Gastrocnemius medialis (tissue), 4 donors: Measurements from ENCODE around the gene ACVR1.

Source experiments
- POLR2A ChIP-seq, 2 donors: fragments of 450-650 bp; IDR thresholded peaks; one replicate each; pipeline ENCODE4 v1.6.1; 2017; ENCODE audit warnings: antibody characterized with exemption in 2 of 2, mild to moderate bottlenecking in 2 of 2, moderate library complexity in 2 of 2
- TF ChIP-seq, protein P1 (sequence below), 5 experiments: fragments of 450-650 bp in 3 of 5; fragments of 200-600 bp in 2 of 5; sonication (generic) in 2 of 5; IDR thresholded peaks in 4 of 5; conservative IDR thresholded peaks in 1 of 5; 1 replicate in 4 of 5; 2 replicates in 1 of 5; pipeline ENCODE4 v1.5.1; 2016 to 2019; ENCODE audit warnings: antibody characterized with exemption in 5 of 5, mild to moderate bottlenecking in 3 of 5, moderate library complexity in 3 of 5

DNA sequence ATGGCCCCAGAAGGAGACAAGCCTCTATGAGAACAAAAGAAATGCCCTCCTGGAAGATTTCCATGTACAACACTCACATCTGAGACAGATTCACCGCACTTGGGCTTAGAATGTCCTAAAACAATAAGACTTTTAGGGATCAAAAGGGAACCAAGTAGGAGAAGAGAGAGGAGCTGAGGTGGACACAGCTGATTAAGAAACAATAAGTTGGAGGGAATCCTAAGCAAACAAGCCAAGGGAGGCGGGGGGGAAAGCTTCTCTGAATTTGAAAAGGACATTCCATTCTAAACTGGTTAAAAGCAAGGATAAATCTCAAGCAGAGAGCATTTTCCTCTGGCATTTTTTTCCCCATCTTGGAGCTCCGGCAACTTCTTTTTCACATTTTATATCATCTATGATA is 9.9 kb downstream of the ACVR1 start:
- TF ChIP-seq, protein P1, sequence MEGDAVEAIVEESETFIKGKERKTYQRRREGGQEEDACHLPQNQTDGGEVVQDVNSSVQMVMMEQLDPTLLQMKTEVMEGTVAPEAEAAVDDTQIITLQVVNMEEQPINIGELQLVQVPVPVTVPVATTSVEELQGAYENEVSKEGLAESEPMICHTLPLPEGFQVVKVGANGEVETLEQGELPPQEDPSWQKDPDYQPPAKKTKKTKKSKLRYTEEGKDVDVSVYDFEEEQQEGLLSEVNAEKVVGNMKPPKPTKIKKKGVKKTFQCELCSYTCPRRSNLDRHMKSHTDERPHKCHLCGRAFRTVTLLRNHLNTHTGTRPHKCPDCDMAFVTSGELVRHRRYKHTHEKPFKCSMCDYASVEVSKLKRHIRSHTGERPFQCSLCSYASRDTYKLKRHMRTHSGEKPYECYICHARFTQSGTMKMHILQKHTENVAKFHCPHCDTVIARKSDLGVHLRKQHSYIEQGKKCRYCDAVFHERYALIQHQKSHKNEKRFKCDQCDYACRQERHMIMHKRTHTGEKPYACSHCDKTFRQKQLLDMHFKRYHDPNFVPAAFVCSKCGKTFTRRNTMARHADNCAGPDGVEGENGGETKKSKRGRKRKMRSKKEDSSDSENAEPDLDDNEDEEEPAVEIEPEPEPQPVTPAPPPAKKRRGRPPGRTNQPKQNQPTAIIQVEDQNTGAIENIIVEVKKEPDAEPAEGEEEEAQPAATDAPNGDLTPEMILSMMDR (IDR thresholded peaks at IDR 0.05 in 4 of 5, conservative IDR thresholded peaks at IDR 0.05 in 1 of 5): no peak
- TF ChIP-seq POLR2A (IDR thresholded peaks at IDR 0.05): no peak
